A549 (cell line): Measurements from ENCODE around the gene TMEM42. TPM values are rescaled to one million over a fixed set of nuclear protein-coding genes. Genes with fewer than 3 reads are reported as not detected.

Experiments
- ATAC-seq, 2 experiments: fragments of 200-7000 bp in 1 of 2; fragments of >200 bp in 1 of 2; cut with Nextera tagmentation in 1 of 2; cut with Tn5 transposase in 1 of 2; 3 replicates each; pipeline versions ENCODE4 v1.8.0 to v1.9.1; 2018 to 2020; ENCODE audit warnings: mild to moderate bottlenecking in 1 of 2, moderate library complexity in 1 of 2
- CTCF ChIA-PET: fragments of 300-600 bp; sonication (Branson Sonifier 250); formaldehyde crosslinking; extraction: SDS; loops from one replicate; lab custom pipeline; 2021; ENCODE audit warnings: antibody characterized with exemption, inconsistent platforms; lab: Yijun Ruan, JAX
- POLR2A ChIA-PET: fragments of 350-600 bp; formaldehyde crosslinking; extraction: SDS; loops from one replicate; lab custom pipeline; 2021; ENCODE audit warnings: antibody characterized with exemption, inconsistent platforms; lab: Yijun Ruan, JAX
- DNase-seq, 2 experiments: peaks; one replicate each; pipeline versions ENCODE4 v3.0.0 to v3.0.0-alpha.2; 2011 to 2016; ENCODE audit warnings: low read depth in 1 of 2, low spot score in 1 of 2
- FAIRE-seq: peaks from 2 replicates; lab custom pipeline; 2011; peaks lifted over from hg19 to GRCh38; lab: Jason Lieb, UNC
- H3K27ac ChIP-seq, 2 experiments: fragments of >200 bp; sonication (Bioruptor Twin); formaldehyde crosslinking; 3 replicates each; pipeline ENCODE4 v1.5.1; 2016 to 2017
- H3K4me1 ChIP-seq: fragments of >200 bp; sonication (Bioruptor Twin); formaldehyde crosslinking; 3 replicates; pipeline ENCODE4 v1.6.1; 2016
- H3K4me2 ChIP-seq: fragments of >200 bp; sonication (Bioruptor Twin); formaldehyde crosslinking; 3 replicates; pipeline ENCODE4 v1.6.1; 2016
- H3K4me3 ChIP-seq: fragments of >200 bp; sonication (Bioruptor Twin); formaldehyde crosslinking; 3 replicates; pipeline ENCODE4 v1.5.1; 2016
- H3K9me3 ChIP-seq: fragments of >200 bp; sonication (Bioruptor Twin); formaldehyde crosslinking; 3 replicates; pipeline ENCODE4 v1.6.1; 2016
- BHLHE40 ChIP-seq: IDR thresholded peaks from 2 replicates; pipeline ENCODE4 v1.6.1; 2012; ENCODE audit warnings: low read depth, low read length, inconsistent platforms
- CBX8 ChIP-seq: fragments of 200-600 bp; sonication (generic); IDR thresholded peaks from 2 replicates; pipeline ENCODE4 v1.6.1; 2016
- CHD2 ChIP-seq: fragments of 150-350 bp; IDR thresholded peaks from 2 replicates; pipeline ENCODE4 v1.6.1; 2014; ENCODE audit warnings: low read length; ENCODE audit not compliant: partially characterized antibody
- CHD4 ChIP-seq: fragments of 200-600 bp; sonication (generic); IDR thresholded peaks from 2 replicates; pipeline ENCODE4 v1.6.1; 2016; ENCODE audit warnings: antibody characterized with exemption, mild to moderate bottlenecking, borderline replicate concordance
- CTCF ChIP-seq: fragments of >200 bp; sonication (Bioruptor Twin); formaldehyde crosslinking; IDR thresholded peaks from 3 replicates; pipeline ENCODE4 v1.5.1; 2016
- E2F6 ChIP-seq: IDR thresholded peaks from 2 replicates; pipeline ENCODE4 v1.6.1; 2012; ENCODE audit warnings: low read depth, borderline replicate concordance
- ELK1 ChIP-seq: fragments of 150-350 bp; IDR thresholded peaks from 2 replicates; pipeline ENCODE4 v1.6.1; 2014; ENCODE audit warnings: low read depth, mild to moderate bottlenecking, low read length
- EP300 ChIP-seq, 2 experiments: fragments of >200 bp; sonication (Bioruptor Twin); formaldehyde crosslinking; IDR thresholded peaks; 2 replicates in 1 of 2; 3 replicates in 1 of 2; pipeline ENCODE4 v1.6.1; 2016 to 2017
- ESRRA ChIP-seq: fragments of 150-350 bp; IDR thresholded peaks from 2 replicates; pipeline ENCODE4 v1.6.1; 2014; ENCODE audit warnings: mild to moderate bottlenecking, low read length, borderline replicate concordance
- FOSB ChIP-seq: fragments of 250-450 bp; sonication (Bioruptor Pico); IDR thresholded peaks from 2 replicates; pipeline ENCODE4 v1.5.0; 2020; ENCODE audit warnings: mild to moderate bottlenecking, moderate library complexity
- HES2 ChIP-seq: fragments of >200 bp; sonication (Bioruptor Twin); formaldehyde crosslinking; IDR thresholded peaks from 2 replicates; pipeline ENCODE4 v1.6.1; 2016
- HOXB5 ChIP-seq: fragments of 250-450 bp; sonication (Bioruptor Pico); IDR thresholded peaks from 2 replicates; pipeline ENCODE4 v1.5.0; 2020; ENCODE audit warnings: mild to moderate bottlenecking, moderate library complexity
- KDM1A ChIP-seq: fragments of 200-600 bp; sonication (generic); IDR thresholded peaks from 2 replicates; pipeline ENCODE4 v1.6.1; 2016; ENCODE audit warnings: low read depth, mild to moderate bottlenecking
- MAFK ChIP-seq: fragments of 450-650 bp; IDR thresholded peaks from 2 replicates; pipeline ENCODE4 v1.6.1; 2014; ENCODE audit not compliant: partially characterized antibody
- NFE2L2 ChIP-seq: fragments of 150-350 bp; conservative IDR thresholded peaks from 2 replicates; pipeline ENCODE4 v1.6.1; 2014; ENCODE audit warnings: low read length
- NR3C1 ChIP-seq: fragments of >200 bp; sonication (Bioruptor Twin); formaldehyde crosslinking; IDR thresholded peaks from 3 replicates; pipeline ENCODE4 v1.6.1; 2017
- PBX3 ChIP-seq: IDR thresholded peaks from 2 replicates; pipeline ENCODE4 v1.6.1; 2012
- PHF8 ChIP-seq: fragments of 200-600 bp; sonication (generic); IDR thresholded peaks from 2 replicates; pipeline ENCODE4 v1.6.1; 2016; ENCODE audit warnings: low read depth, mild to moderate bottlenecking, antibody characterized with exemption, moderate library complexity, borderline replicate concordance
- RCOR1 ChIP-seq: fragments of 150-350 bp; IDR thresholded peaks from 2 replicates; pipeline ENCODE4 v1.6.1; 2014; ENCODE audit warnings: antibody characterized with exemption, low read length, low read depth
- REST ChIP-seq: fragments of 200-600 bp; sonication (generic); IDR thresholded peaks from 2 replicates; pipeline ENCODE4 v1.6.1; 2016; ENCODE audit warnings: antibody characterized with exemption, mild to moderate bottlenecking, moderate library complexity
- TFCP2L1 ChIP-seq: fragments of 250-450 bp; sonication (Bioruptor Pico); IDR thresholded peaks from 2 replicates; pipeline ENCODE4 v1.5.0; 2021; ENCODE audit warnings: mild to moderate bottlenecking
- TP53 ChIP-seq: fragments of 250-450 bp; sonication (Bioruptor Pico); IDR thresholded peaks from 2 replicates; pipeline ENCODE4 v1.5.0; 2021; ENCODE audit warnings: mild to moderate bottlenecking, moderate library complexity
- ZC3H11A ChIP-seq: fragments of 450-650 bp; IDR thresholded peaks from 2 replicates; pipeline ENCODE4 v1.6.1; 2014; ENCODE audit warnings: antibody characterized with exemption, mild to moderate bottlenecking
- ZFP36 ChIP-seq: fragments of 450-650 bp; IDR thresholded peaks from 2 replicates; pipeline ENCODE4 v1.6.1; 2014; ENCODE audit warnings: borderline replicate concordance; ENCODE audit not compliant: partially characterized antibody
- ZSCAN20 ChIP-seq: fragments of 250-450 bp; sonication (Bioruptor Pico); IDR thresholded peaks from 2 replicates; pipeline ENCODE4 v1.8.0; 2022; ENCODE audit warnings: mild to moderate bottlenecking, moderate library complexity
- WGBS: methylation state at CpG from one replicate; pipeline ENCODE4 v1.1.6; 2017; ENCODE audit errors: missing lambda C conversion rate; 5-methylcytosine and 5-hydroxymethylcytosine counted together
- polyA plus RNA-seq, 4 experiments: library from polyadenylated mRNA; depleted of rRNA in 3 of 4; stranded (reverse); fragments of >200 nt; fragmentation: RNase III in 1 of 4; extraction: RNeasy Plus Mini Kit Qiagen cat#74134 plus additional on column Dnase treatment in 1 of 4; gene quantifications; 2 replicates in 3 of 4; 3 replicates in 1 of 4; pipeline ENCODE4 v1.2.3, GENCODE V29; 2011 to 2017

Gene TMEM42
- polyA plus RNA-seq, 2 of the 4 experiments (the other 2 are of a cell fraction): 10.0 to 18.0 TPM

- Histone ChIP-seq H3K4me2 (0 out of 3 replicates have a peak overlapping the region, but pooled peaks have one; percentile 1), H3K27ac (peak overlapping the region in 1 of 2 experiments; percentile 13; a peak in 1 of 6 replicates), H3K4me3 (no peak overlapping the region)
- no peak for TF ChIP-seq CBX8
- no peak for TF ChIP-seq ZSCAN20 (CRISPR knock-in tag)
- no peak for TF ChIP-seq NR3C1
- no peak for TF ChIP-seq ZFP36
- no peak for TF ChIP-seq MAFK
- TF ChIP-seq CTCF: no peak
- no peak for TF ChIP-seq E2F6
- TF ChIP-seq ELK1: no peak
- no peak for TF ChIP-seq EP300 (IDR thresholded peaks at IDR 0.05)
- no peak for TF ChIP-seq CHD4
- TF ChIP-seq TP53 (CRISPR knock-in tag): no peak
- no peak for TF ChIP-seq KDM1A
- TF ChIP-seq PHF8: no peak
- TF ChIP-seq REST: no peak
- TF ChIP-seq, all 56 proteins: peak for 0
- WGBS: 3% methylated on average over 2 of the region's 2 CpGs
- POLR2A ChIA-PET: no interaction called here
- CTCF ChIA-PET: no interaction called here
- no peak for ATAC-seq
- FAIRE-seq: no peak
- no peak for DNase-seq
- Histone ChIP-seq H3K4me1 (peaks cover 26% of the 10 kb centered on the region), H3K9me3 (peaks cover 4% of the 10 kb centered on the region; the same call in 1 of the 3 replicates)
Measured at GRCh38 chr3:44880284-44880683, 18.6 kb downstream of the TMEM42 start.

- Histone ChIP-seq H3K4me1 (peaks cover 48% of the 10 kb centered on the region), H3K9me3 (peaks cover 4% of the 10 kb centered on the region; the same call in 1 of the 3 replicates), H3K4me2 (peak overlapping the region; percentile 68), H3K27ac (peak overlapping the region; percentile 92 to 95), H3K4me3 (no peak overlapping the region)
- no peak for FAIRE-seq
- POLR2A ChIA-PET: interaction anchor here (1.9 kb wide), 1 partner anchor 121 kb away, joined by 5 read pairs; the partner anchor contains the start of genes KIAA1143 and KIF15
- WGBS: 100% methylated on average over 3 of the region's 5 CpGs
- CTCF ChIA-PET: no interaction called here
- ATAC-seq: no peak
- no peak for DNase-seq
- TF ChIP-seq NFE2L2 (no peak), CHD2 (no peak), ZC3H11A (no peak), BHLHE40 (no peak), FOSB (CRISPR knock-in tag) (no peak), HES2 (no peak), E2F6 (no peak), PBX3 (no peak), HOXB5 (no peak), ZSCAN20 (CRISPR knock-in tag) (no peak), RCOR1 (no peak), TFCP2L1 (CRISPR knock-in tag) (no peak), ESRRA (no peak)
Measured at GRCh38 chr3:44883213-44883955, 21.7 kb downstream of the TMEM42 start.
